Measurements from ENCODE around the gene DMPK.

DNA sequence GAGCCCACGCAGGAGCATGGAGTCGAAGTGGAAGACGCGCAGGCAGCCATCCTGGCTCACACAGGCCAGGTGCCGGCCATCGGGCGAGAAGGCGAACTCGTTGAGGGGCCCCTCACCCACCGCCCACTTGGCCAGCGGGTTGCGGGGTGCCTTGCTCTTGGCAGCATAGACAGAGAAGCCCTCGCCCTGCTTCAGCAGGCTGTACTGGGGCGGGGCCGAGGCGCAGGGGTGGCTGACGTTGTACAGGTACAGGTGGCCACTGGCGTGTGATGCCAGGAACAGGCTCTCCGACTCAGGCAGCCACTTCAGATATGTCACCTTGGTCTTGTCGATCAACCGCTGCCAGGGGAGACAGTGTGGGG lies 4.2 kb upstream of the DMPK start:
- TF ChIP-seq, protein P1, sequence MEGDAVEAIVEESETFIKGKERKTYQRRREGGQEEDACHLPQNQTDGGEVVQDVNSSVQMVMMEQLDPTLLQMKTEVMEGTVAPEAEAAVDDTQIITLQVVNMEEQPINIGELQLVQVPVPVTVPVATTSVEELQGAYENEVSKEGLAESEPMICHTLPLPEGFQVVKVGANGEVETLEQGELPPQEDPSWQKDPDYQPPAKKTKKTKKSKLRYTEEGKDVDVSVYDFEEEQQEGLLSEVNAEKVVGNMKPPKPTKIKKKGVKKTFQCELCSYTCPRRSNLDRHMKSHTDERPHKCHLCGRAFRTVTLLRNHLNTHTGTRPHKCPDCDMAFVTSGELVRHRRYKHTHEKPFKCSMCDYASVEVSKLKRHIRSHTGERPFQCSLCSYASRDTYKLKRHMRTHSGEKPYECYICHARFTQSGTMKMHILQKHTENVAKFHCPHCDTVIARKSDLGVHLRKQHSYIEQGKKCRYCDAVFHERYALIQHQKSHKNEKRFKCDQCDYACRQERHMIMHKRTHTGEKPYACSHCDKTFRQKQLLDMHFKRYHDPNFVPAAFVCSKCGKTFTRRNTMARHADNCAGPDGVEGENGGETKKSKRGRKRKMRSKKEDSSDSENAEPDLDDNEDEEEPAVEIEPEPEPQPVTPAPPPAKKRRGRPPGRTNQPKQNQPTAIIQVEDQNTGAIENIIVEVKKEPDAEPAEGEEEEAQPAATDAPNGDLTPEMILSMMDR (IDR thresholded peaks at IDR 0.05) = no peak
- no peak for TF ChIP-seq POLR2A (IDR thresholded peaks at IDR 0.05)
